Midbrain (tissue), 1 donor: ENCODE data around the gene SSX4.
"Not testable (repeated sequence)": the region's sequence is repeated elsewhere in the genome, so short reads cannot be mapped to it uniquely, and the experiment has no call there.

ENCODE experiments used
- DNase-seq: peaks from one replicate; lab custom pipeline; 2025; lab: John Stamatoyannopoulos, UW

SSX4 gene, protein sequence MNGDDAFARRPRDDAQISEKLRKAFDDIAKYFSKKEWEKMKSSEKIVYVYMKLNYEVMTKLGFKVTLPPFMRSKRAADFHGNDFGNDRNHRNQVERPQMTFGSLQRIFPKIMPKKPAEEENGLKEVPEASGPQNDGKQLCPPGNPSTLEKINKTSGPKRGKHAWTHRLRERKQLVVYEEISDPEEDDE

GRCh38 chrX:48383239-48383638 is at the start of gene SSX4:
Gene SSX4, plus strand, starts transcription at chrX:48383539. Its CDS starts 515 bp downstream, at chrX:48384054.
- not testable (repeated sequence) for DNase-seq

DNA sequence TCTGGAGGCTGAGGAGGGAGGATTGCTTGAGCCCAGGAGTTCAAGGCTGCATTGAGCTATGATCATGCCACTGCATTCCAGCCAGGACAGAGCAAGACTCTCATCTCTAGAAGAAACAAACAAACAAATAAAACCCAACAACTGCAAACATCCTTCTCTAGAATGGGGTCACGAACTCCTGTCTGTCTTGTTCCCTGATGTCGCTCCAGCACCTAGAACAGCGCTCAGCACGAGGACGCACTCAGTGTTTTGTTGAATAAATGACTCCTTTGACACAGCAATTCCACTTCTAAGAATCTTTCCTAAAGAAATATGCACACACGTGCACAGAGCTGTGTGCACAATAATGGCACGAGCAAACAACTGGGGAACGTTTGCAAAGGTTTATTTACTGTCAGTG is 37.3 kb upstream of the SSX4 start:
- not testable (repeated sequence) for DNase-seq

DNA sequence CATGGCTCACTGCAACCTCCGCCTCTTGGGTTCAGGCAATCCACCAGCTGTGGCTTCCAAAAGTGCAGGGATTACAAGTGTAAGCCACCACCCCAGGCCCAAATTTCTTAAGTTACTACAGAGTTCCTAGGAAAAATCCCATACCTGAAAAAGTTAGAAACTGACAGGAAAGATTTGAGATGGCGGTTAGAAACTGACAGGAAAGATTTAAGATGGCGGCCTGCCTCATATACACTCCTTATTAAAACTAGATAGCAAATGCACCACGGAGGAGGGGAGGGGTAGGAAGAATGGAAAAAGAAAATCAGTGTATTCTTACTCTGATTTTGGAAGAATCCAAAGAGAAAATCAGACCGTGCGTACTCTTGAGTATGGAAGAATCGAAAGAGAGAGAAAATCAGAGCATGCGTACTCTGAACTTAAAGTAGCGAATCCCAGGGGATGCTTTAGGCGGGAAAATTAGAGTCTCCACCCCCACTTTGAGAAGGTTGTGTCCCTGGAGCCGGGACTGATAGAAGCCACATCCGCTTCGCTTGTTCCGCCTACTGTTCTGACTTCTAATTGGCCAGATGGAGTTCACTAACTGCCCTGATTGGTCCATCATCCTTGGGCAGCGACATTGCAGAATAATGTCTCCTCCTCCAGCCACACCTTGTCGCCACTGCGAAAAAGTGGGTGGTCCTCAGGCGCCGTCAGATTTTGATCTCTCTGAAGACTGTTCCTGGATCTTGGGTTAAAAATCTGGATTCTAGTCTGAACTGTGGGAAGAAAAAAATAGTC is 26.8 kb upstream of the SSX4 start, which contains the start of gene SSX3:
Gene SSX3 (minus strand): TSS at position 389 of the 780 bp plus-strand sequence. CDS start 1,454 bp downstream, outside the sequence.
- DNase-seq = not testable (repeated sequence)

- no peak for DNase-seq
Observed at GRCh38 chrX:48357681-48358080, 25.7 kb upstream of the SSX4 start.

DNA sequence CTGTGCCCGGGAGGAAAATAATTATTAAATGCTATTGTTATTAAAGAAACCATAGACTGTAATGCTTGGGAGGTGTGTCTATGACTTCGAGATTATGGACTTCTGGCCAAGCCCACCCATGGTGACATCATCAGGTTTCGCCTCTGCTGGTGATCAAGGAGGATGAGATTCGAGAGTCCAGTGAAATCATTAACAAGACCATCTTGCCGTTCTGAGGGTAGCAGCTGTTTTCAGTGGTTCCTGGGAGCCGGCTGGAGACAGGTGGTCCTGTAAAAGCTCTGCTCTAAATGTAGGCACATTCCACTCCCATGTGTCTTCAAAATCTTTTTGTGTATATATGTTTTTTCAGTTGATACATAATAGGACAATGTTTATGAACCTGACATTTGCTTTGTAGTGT is 24.1 kb upstream of the SSX4 start:
- DNase-seq = not testable (repeated sequence)

GRCh38 chrX:48367717-48368408 is 15.5 kb upstream of the SSX4 start:
- not testable (repeated sequence) for DNase-seq

DNA sequence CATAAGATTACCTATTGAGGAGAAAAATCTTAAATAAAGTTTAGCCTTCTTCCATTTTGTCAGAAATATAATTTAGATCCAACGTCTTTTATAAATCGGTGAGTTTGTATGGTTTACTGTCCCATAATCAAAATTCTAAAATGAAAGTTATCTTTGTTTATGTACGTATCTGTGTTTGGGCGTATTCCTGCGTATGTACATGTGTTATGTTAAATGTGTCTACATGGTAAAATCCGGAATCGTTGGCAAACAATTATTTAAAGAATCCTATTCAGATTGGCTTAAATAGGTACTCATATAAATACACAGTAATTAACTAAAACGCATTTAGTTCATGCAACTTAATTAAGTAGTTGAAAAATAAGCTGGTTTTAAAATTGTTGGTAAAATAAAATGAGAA is 12.9 kb upstream of the SSX4 start:
- not testable (repeated sequence) for DNase-seq

GRCh38 chrX:48396931-48397330 is 13.6 kb downstream of the SSX4 start:
- DNase-seq = not testable (repeated sequence)

- DNase-seq = not testable (repeated sequence)
Observed at GRCh38 chrX:48397825-48398224, 14.5 kb downstream of the SSX4 start.

GRCh38 chrX:48411860-48412259 is 28.5 kb downstream of the SSX4 start, which contains the start of gene SSX4B:
Gene SSX4B, minus strand, starts transcription at chrX:48411960. Its CDS starts 588 bp downstream, at chrX:48411372.
- not testable (repeated sequence) for DNase-seq

DNA sequence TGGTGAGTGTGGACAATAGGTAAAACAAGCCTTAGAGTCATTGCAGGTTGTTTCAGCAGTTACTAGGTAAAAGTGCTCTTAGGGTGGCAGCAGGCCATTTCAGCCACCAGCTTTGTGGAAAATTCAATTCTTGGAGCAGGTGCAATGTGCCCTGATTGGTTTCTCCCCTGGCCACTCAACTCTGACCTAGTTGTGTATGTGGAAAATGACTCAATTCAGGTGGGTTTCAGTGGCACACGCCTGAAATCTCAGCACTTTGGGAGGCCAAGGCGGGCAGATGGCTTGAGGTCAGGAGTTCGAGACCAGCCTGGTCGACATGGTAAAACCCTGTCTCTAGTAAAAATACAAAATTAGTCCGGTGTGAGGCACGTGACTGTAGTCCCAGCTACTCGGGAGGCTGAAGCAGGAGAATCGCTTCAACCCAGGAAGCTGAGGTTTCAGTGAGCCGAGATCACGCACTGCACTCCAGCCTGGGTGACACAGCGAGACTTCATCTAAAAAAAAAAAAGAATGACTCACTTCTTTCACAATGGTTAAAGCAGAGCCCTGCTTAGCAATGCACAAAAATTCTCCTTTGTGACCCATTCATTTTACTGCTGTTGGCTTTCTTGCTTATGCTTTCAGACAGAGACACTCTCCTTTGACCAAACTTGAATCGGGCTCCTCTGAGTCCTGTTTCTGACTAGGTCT is 43.8 kb downstream of the SSX4 start:
- DNase-seq = not testable (repeated sequence)

- not testable (repeated sequence) for DNase-seq
Observed at GRCh38 chrX:48429606-48430005, 46.3 kb downstream of the SSX4 start.

- DNase-seq = not testable (repeated sequence)
Observed at GRCh38 chrX:48430166-48430565, 46.8 kb downstream of the SSX4 start.

- not testable (repeated sequence) for DNase-seq
Observed at GRCh38 chrX:48433713-48434112, 50.4 kb downstream of the SSX4 start.
